ENCODE data around the gene UNC13B. TPM values are rescaled to one million over a fixed set of nuclear protein-coding genes. Genes with fewer than 3 reads are reported as not detected.

Gene UNC13B
- polyA plus RNA-seq, 1 experiment: 13.2 TPM

DNA sequence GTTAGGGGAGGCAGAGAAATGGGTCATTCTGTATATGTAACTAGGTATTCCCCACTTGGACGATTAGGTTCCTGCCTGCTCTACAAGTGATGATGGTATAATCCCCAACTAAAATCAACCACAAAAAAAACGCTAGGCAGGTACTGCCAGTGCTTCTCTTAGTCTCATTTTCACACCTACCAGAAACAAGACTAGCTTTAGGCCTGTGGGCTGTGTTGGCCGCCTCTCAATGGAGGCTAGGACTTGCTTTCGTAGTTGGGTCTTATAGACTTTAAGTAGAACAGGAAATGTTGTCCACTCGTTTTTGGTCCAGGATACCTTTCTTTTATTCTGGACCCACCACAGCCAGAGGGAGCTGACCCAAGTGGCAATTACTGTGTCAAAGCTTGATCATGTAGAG, 111.8 kb downstream of the UNC13B start:
- CTCF ChIA-PET: interaction anchor here (1.0 to 2.2 kb wide), 3 partner anchors 15 to 158 kb away, joined by 3 to 5 read pairs (median 3); partner anchors contain the start of gene ATOSB
- POLR2A ChIA-PET: no interaction called here
- TF ChIP-seq, protein P1, sequence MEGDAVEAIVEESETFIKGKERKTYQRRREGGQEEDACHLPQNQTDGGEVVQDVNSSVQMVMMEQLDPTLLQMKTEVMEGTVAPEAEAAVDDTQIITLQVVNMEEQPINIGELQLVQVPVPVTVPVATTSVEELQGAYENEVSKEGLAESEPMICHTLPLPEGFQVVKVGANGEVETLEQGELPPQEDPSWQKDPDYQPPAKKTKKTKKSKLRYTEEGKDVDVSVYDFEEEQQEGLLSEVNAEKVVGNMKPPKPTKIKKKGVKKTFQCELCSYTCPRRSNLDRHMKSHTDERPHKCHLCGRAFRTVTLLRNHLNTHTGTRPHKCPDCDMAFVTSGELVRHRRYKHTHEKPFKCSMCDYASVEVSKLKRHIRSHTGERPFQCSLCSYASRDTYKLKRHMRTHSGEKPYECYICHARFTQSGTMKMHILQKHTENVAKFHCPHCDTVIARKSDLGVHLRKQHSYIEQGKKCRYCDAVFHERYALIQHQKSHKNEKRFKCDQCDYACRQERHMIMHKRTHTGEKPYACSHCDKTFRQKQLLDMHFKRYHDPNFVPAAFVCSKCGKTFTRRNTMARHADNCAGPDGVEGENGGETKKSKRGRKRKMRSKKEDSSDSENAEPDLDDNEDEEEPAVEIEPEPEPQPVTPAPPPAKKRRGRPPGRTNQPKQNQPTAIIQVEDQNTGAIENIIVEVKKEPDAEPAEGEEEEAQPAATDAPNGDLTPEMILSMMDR (IDR thresholded peaks at IDR 0.05; ENCODE audit: insufficient read depth, low read depth, low read length): no peak

DNA sequence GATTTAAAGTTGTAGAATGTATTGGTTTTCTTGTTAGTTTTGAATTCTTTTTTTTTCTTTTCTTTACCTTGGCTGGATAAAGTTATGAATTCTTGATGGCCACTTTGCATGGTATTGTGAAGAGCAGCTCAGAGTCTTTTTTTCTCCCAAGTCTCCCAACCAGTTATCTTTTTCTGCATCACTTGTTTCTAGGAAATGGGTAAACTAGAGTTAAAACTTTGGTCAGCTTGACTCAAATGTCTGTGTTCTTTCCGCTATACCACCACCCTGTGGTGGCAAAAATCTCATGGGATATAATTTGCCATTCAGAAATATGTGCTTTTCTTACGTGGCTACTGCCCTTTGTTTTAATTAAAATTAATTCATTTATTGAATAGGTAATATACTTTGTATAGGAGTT, 113.2 kb downstream of the UNC13B start:
- Histone ChIP-seq H3K36me3 (ENCODE audit: control insufficient read depth, insufficient read depth, low read length) (no peaks in the 10 kb centered on the region), H3K4me3 (ENCODE audit: low read depth, low read length) (no peak overlapping the region), H3K27me3 (ENCODE audit: control insufficient read depth, insufficient read depth, low read length) (no peaks in the 10 kb centered on the region)
- ChIA-PET CTCF (interaction anchor here (1.7 kb wide), 1 partner anchor 16 kb away, joined by 5 read pairs; no protein-coding TSS in a partner anchor), POLR2A (no interaction called here)
- no peak for DNase-seq (ENCODE audit: low read depth)
- TF ChIP-seq, protein P1 (IDR thresholded peaks at IDR 0.05; ENCODE audit: insufficient read depth, low read depth, low read length): no peak

More for the DNA sequence above, 111.8 kb downstream of the UNC13B start:
- DNase-seq (ENCODE audit: low read depth): no peak
- no peaks in the 10 kb centered on the region for H3K36me3 ChIP-seq (ENCODE audit: control insufficient read depth, insufficient read depth, low read length)
- no peak overlapping the region for H3K4me3 ChIP-seq (ENCODE audit: low read depth, low read length)
- H3K27me3 ChIP-seq (ENCODE audit: control insufficient read depth, insufficient read depth, low read length): no peaks in the 10 kb centered on the region

DNA sequence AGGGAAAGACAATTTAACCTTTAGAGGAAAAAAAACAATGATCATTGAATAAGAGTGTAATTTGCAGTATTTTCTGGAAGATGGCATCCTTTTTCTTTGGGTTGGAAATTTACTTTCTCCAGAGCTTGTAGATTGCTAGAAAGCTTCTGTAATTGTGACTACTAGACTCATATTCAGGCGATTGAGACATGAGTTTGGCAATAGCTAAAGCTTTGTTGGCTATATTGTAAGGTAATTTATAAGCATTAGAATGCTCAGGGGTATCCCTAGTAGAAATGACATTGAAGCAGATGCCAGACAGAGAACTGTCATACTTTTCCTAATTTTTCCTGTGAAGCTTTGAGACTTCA, 115.3 kb downstream of the UNC13B start:
- no peaks in the 10 kb centered on the region for H3K36me3 ChIP-seq (ENCODE audit: control insufficient read depth, insufficient read depth, low read length)
- TF ChIP-seq, protein P1 (IDR thresholded peaks at IDR 0.05; ENCODE audit: insufficient read depth, low read depth, low read length): no peak
- no peak overlapping the region for H3K4me3 ChIP-seq (ENCODE audit: low read depth, low read length)
- ChIA-PET POLR2A (no interaction called here), CTCF (no interaction called here)
- H3K27me3 ChIP-seq (ENCODE audit: control insufficient read depth, insufficient read depth, low read length): no peaks in the 10 kb centered on the region
- DNase-seq (ENCODE audit: low read depth): no peak

DNA sequence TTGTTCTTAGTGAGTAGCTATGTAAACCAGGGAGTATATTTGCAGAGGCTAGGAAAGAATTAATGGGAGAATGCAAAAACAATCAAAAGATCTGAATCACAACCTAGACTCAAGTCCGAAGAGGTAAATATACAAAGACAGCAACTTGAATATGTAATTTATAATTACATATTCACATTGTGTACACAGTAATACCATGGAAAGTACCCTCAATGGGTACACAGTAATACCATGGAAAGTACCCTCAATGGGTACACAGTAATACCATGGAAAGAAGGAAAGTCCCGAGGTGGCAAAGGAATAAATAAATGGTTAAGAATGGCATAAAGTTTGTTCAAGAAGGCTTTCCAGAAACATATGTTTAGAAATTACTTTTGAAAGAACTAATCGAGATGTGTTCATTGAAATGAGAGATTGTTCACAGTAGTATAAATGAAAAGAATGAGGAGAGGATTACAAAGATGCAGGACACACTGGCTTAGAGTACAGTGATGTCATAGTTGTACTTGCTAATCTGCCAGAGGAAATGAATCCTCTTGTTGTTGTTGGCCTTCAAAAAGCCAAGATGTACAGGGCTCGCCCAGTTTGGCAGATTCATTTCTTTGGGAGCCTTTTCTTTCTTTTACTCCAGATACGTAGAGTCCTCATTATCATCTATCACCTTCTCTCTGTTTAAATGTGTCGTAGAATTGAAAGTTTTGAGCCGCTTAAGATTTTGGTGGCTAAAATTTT, 116.0 kb downstream of the UNC13B start:
- TF ChIP-seq, protein P1 (IDR thresholded peaks at IDR 0.05; ENCODE audit: insufficient read depth, low read depth, low read length): no peak
- Histone ChIP-seq H3K4me3 (ENCODE audit: low read depth, low read length) (no peak overlapping the region), H3K36me3 (ENCODE audit: control insufficient read depth, insufficient read depth, low read length) (no peaks in the 10 kb centered on the region), H3K27me3 (ENCODE audit: control insufficient read depth, insufficient read depth, low read length) (no peaks in the 10 kb centered on the region)
- no peak for DNase-seq (ENCODE audit: low read depth)
- ChIA-PET POLR2A (no interaction called here), CTCF (no interaction called here)

DNA sequence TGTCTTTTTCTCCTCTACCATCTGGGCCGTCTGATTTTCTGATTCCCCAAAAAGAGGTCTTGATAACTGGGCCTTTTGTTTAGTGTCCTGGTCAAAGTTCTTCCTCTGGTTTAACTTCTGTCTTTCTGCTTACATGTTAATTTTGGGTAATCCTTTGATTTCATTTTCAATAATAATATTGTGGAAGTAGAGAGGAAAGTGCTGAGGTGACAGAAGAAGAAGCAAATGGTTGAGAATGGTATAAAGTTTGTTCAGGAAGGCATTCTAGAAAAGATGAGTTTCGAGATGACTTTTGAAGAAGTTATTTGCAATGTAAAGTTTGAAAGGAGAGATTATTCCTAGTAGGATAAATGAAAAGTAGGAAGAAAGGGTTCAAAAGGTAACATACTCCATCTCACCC, 118.1 kb downstream of the UNC13B start:
- no peak for DNase-seq (ENCODE audit: low read depth)
- ChIA-PET POLR2A (no interaction called here), CTCF (no interaction called here)
- Histone ChIP-seq H3K27me3 (ENCODE audit: control insufficient read depth, insufficient read depth, low read length) (no peaks in the 10 kb centered on the region), H3K4me3 (ENCODE audit: low read depth, low read length) (no peak overlapping the region), H3K36me3 (ENCODE audit: control insufficient read depth, insufficient read depth, low read length) (no peaks in the 10 kb centered on the region)
- TF ChIP-seq, protein P1 (IDR thresholded peaks at IDR 0.05; ENCODE audit: insufficient read depth, low read depth, low read length): no peak

Measured in BJ (cell line).